IPS-18a (cell line): Measurements from ENCODE around the gene CDK11A.
"Not testable (repeated sequence)": the region's sequence is repeated elsewhere in the genome, so short reads cannot be mapped to it uniquely, and the experiment has no call there.

ENCODE experiments used
- H3K27ac ChIP-seq: one replicate; pipeline ENCODE4 v1.5.1; 2013; ENCODE audit warnings: low read length
- H3K27me3 ChIP-seq: one replicate; pipeline ENCODE4 v1.6.1; 2013; ENCODE audit warnings: mild to moderate bottlenecking, low read length; ENCODE audit not compliant: control insufficient read depth, insufficient read depth
- H3K36me3 ChIP-seq: one replicate; pipeline ENCODE4 v1.6.1; 2013; ENCODE audit warnings: low read depth, low read length; ENCODE audit not compliant: control insufficient read depth
- H3K4me1 ChIP-seq: one replicate; pipeline ENCODE4 v1.6.1; 2013; ENCODE audit warnings: low read depth, low read length; ENCODE audit not compliant: control insufficient read depth
- H3K4me3 ChIP-seq: one replicate; pipeline ENCODE4 v1.5.1; 2013; ENCODE audit warnings: low read length
- H3K9ac ChIP-seq: one replicate; pipeline ENCODE4 v1.6.1; 2013; ENCODE audit warnings: mild to moderate bottlenecking, low read length, moderate library complexity
- H3K9me3 ChIP-seq: one replicate; pipeline ENCODE4 v1.6.1; 2013; ENCODE audit warnings: low read depth, low read length; ENCODE audit not compliant: control insufficient read depth

Gene CDK11A

GRCh38 chr1:1752636-1753606, 28.8 kb upstream of the CDK11A start:
- Histone ChIP-seq H3K27ac (no peak overlapping the region), H3K36me3 (peaks cover 36% of the 10 kb centered on the region), H3K27me3 (no peaks in the 10 kb centered on the region), H3K9ac (no peak overlapping the region), H3K4me1 (no peaks in the 10 kb centered on the region), H3K4me3 (no peak overlapping the region), H3K9me3 (no peaks in the 10 kb centered on the region)

GRCh38 chr1:1752190-1752589, 28.0 kb upstream of the CDK11A start:
- Histone ChIP-seq H3K4me1 (no peaks in the 10 kb centered on the region), H3K9me3 (no peaks in the 10 kb centered on the region), H3K4me3 (no peak overlapping the region), H3K27me3 (no peaks in the 10 kb centered on the region), H3K27ac (no peak overlapping the region), H3K9ac (no peak overlapping the region), H3K36me3 (peaks cover 36% of the 10 kb centered on the region)

GRCh38 chr1:1749941-1750340, 25.8 kb upstream of the CDK11A start:
- H3K27me3 ChIP-seq, H3K9ac ChIP-seq, H3K4me3 ChIP-seq, H3K4me1 ChIP-seq, H3K27ac ChIP-seq, H3K9me3 ChIP-seq: not testable (repeated sequence)
- H3K36me3 ChIP-seq: peaks cover 18% of the 10 kb centered on the region

- H3K27me3 ChIP-seq: no peaks in the 10 kb centered on the region
- H3K9ac ChIP-seq: no peak overlapping the region
- peaks cover 12% of the 10 kb centered on the region for H3K36me3 ChIP-seq
- no peak overlapping the region for H3K27ac ChIP-seq
- H3K4me3 ChIP-seq: no peak overlapping the region
- H3K9me3 ChIP-seq: no peaks in the 10 kb centered on the region
- no peaks in the 10 kb centered on the region for H3K4me1 ChIP-seq
Measured at GRCh38 chr1:1748686-1749321, 24.6 kb upstream of the CDK11A start.

- H3K27me3 ChIP-seq, H3K36me3 ChIP-seq, H3K9me3 ChIP-seq, H3K4me3 ChIP-seq, H3K9ac ChIP-seq, H3K27ac ChIP-seq, H3K4me1 ChIP-seq: not testable (repeated sequence)
Measured at GRCh38 chr1:1746566-1746909, 22.4 kb upstream of the CDK11A start.

- not testable (repeated sequence) for H3K9ac ChIP-seq, H3K36me3 ChIP-seq, H3K9me3 ChIP-seq, H3K27ac ChIP-seq, H3K4me1 ChIP-seq, H3K27me3 ChIP-seq, H3K4me3 ChIP-seq
Measured at GRCh38 chr1:1745651-1746565, 21.8 kb upstream of the CDK11A start.

- not testable (repeated sequence) for H3K27ac ChIP-seq
Measured at GRCh38 chr1:1742529-1742928, 18.4 kb upstream of the CDK11A start.

GRCh38 chr1:1741013-1741412, 16.9 kb upstream of the CDK11A start:
- H3K27me3 ChIP-seq, H3K4me1 ChIP-seq, H3K4me3 ChIP-seq, H3K27ac ChIP-seq, H3K36me3 ChIP-seq, H3K9me3 ChIP-seq, H3K9ac ChIP-seq: not testable (repeated sequence)

More at GRCh38 chr1:1742529-1742928, 18.4 kb upstream of the CDK11A start:
- not testable (repeated sequence) for H3K9ac ChIP-seq, H3K4me1 ChIP-seq, H3K4me3 ChIP-seq, H3K9me3 ChIP-seq, H3K27me3 ChIP-seq, H3K36me3 ChIP-seq

GRCh38 chr1:1738799-1739337, 14.7 kb upstream of the CDK11A start:
- H3K4me1 ChIP-seq, H3K4me3 ChIP-seq, H3K27me3 ChIP-seq, H3K9ac ChIP-seq, H3K9me3 ChIP-seq, H3K36me3 ChIP-seq, H3K27ac ChIP-seq: not testable (repeated sequence)

GRCh38 chr1:1737675-1738590, 13.8 kb upstream of the CDK11A start:
- H3K27me3 ChIP-seq, H3K36me3 ChIP-seq, H3K4me3 ChIP-seq, H3K27ac ChIP-seq, H3K4me1 ChIP-seq, H3K9me3 ChIP-seq, H3K9ac ChIP-seq: not testable (repeated sequence)
